MM.1S (cell line): Measurements from ENCODE around the gene SORCS2.

Experiments
- EZH2 ChIP-seq: fragments of 300-600 bp; sonication (generic); optimal IDR thresholded peaks from 2 replicates; pipeline ENCODE3; 2017; ENCODE audit warnings: low read depth, mild to moderate bottlenecking, antibody characterized with exemption, low read length, mixed read lengths
- EZH2phosphoT487 ChIP-seq: fragments of 300-600 bp; sonication (generic); IDR thresholded peaks from 2 replicates; pipeline ENCODE4 v1.6.1; 2018; ENCODE audit warnings: antibody characterized with exemption, low read length
- TF ChIP-seq, protein P1 (sequence below): fragments of 300-600 bp; sonication (generic); IDR thresholded peaks from 2 replicates; pipeline ENCODE4 v1.5.1; 2016; ENCODE audit warnings: antibody characterized with exemption, low read length, mixed read lengths

DNA sequence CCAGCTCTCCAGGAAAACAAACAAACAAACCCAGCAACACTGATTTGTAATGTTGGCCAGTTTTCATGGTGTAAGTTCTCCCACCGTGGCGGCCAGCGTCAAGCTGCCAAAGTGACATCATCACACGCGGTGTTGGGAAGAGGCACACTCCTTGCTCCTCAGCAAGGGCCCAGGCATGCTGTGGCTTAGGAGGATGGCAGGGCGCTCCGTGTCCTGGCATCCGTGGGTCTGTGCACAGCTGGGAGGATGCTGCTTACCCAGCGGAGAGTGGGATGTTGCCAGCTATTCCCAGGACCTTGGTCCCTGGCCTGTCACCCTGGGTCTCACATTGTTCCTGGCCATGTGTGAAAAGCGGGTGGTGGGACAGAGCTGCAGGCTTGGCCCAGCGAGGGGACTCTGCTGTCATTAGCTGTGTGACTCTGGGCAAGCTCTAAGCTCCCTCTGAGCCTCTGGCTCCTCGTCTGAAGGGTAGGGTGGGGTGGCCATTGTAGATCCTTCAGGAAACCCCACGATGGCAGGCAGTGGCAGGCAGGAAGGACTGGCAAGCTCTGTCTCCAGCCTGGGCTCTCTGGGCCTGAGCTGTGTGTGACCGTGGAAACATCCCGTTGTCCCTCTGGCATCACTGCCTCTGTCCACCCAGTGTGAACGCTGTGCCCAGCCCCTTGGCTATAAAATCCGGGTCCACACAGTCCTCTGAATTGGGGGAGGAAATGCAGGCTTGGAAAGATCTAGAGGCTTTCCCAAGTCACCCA, 231.6 kb downstream of the SORCS2 start:
- TF ChIP-seq, protein P1, sequence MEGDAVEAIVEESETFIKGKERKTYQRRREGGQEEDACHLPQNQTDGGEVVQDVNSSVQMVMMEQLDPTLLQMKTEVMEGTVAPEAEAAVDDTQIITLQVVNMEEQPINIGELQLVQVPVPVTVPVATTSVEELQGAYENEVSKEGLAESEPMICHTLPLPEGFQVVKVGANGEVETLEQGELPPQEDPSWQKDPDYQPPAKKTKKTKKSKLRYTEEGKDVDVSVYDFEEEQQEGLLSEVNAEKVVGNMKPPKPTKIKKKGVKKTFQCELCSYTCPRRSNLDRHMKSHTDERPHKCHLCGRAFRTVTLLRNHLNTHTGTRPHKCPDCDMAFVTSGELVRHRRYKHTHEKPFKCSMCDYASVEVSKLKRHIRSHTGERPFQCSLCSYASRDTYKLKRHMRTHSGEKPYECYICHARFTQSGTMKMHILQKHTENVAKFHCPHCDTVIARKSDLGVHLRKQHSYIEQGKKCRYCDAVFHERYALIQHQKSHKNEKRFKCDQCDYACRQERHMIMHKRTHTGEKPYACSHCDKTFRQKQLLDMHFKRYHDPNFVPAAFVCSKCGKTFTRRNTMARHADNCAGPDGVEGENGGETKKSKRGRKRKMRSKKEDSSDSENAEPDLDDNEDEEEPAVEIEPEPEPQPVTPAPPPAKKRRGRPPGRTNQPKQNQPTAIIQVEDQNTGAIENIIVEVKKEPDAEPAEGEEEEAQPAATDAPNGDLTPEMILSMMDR: no peak
- TF ChIP-seq EZH2: no peak
- TF ChIP-seq EZH2phosphoT487: no peak
